GM23338 (cell line): ENCODE measurements around the gene DRC3. TPM values are rescaled to one million over a fixed set of nuclear protein-coding genes. Genes with fewer than 3 reads are reported as not detected.

Experiments used
- ATAC-seq: fragments of 200-7000 bp; cut with Tn5 transposase; 3 replicates; pipeline ENCODE4 v1.9.1; 2020
- DNase-seq: peaks from one replicate; pipeline ENCODE4 v3.0.0-alpha.2; 2015; ENCODE audit warnings: low spot score
- H2AFZ ChIP-seq: fragments of 200-600 bp; sonication (generic); 2 replicates; pipeline ENCODE4 v1.8.0; 2016; ENCODE audit warnings: antibody characterized with exemption, mild to moderate bottlenecking, moderate library complexity
- H3F3A ChIP-seq: fragments of 200-600 bp; sonication (generic); replicated peaks from 2 replicates; pipeline ENCODE4 v1.8.0; 2017; ENCODE audit warnings: antibody characterized with exemption, mixed run types, low read depth
- H3K27ac ChIP-seq: fragments of 200-600 bp; sonication (generic); 2 replicates; pipeline ENCODE4 v1.6.1; 2016; ENCODE audit warnings: low read depth
- H3K27me3 ChIP-seq: fragments of 200-600 bp; sonication (generic); 2 replicates; pipeline ENCODE4 v1.8.0; 2016; ENCODE audit warnings: mild to moderate bottlenecking, mixed run types, moderate library complexity; ENCODE audit not compliant: insufficient read depth
- H3K36me3 ChIP-seq: fragments of 200-600 bp; sonication (generic); 2 replicates; pipeline ENCODE4 v1.8.0; 2016; ENCODE audit warnings: mild to moderate bottlenecking; ENCODE audit not compliant: insufficient read depth
- H3K4me1 ChIP-seq: fragments of 200-600 bp; sonication (generic); 2 replicates; pipeline ENCODE4 v1.8.0; 2016; ENCODE audit warnings: mild to moderate bottlenecking, moderate library complexity; ENCODE audit not compliant: insufficient read depth
- H3K4me2 ChIP-seq: fragments of 200-600 bp; sonication (generic); 2 replicates; pipeline ENCODE4 v1.7.1; 2017; ENCODE audit warnings: mixed run types
- H3K4me3 ChIP-seq: fragments of 200-600 bp; sonication (generic); 2 replicates; pipeline ENCODE4 v1.6.1; 2016; ENCODE audit warnings: mixed run types
- H3K79me2 ChIP-seq: fragments of 200-600 bp; sonication (generic); replicated peaks from 2 replicates; pipeline ENCODE4 v1.8.0; 2017; ENCODE audit warnings: mild to moderate bottlenecking; ENCODE audit not compliant: insufficient read depth
- H3K9me2 ChIP-seq: fragments of 200-600 bp; sonication (generic); 2 replicates; pipeline ENCODE4 v1.8.0; 2017; ENCODE audit not compliant: insufficient read depth
- H4K20me1 ChIP-seq: fragments of 200-600 bp; sonication (generic); replicated peaks from 2 replicates; pipeline ENCODE4 v1.8.0; 2017; ENCODE audit warnings: mild to moderate bottlenecking; ENCODE audit not compliant: insufficient read depth
- H3K27ac Mint-ChIP-seq: 2 replicates; pipeline ENCODE4 v1.8.0; 2020; ENCODE audit warnings: inconsistent platforms, mild to moderate bottlenecking, moderate library complexity, mixed read lengths
- H3K27me3 Mint-ChIP-seq: 3 replicates; pipeline ENCODE4 v1.8.0; 2022; ENCODE audit warnings: low read depth, mild to moderate bottlenecking, moderate library complexity, mixed read lengths, inconsistent platforms; ENCODE audit not compliant: insufficient read depth, poor library complexity
- H3K36me3 Mint-ChIP-seq: 3 replicates; pipeline ENCODE4 v1.8.0; 2021; ENCODE audit warnings: low read depth, mild to moderate bottlenecking, inconsistent platforms, moderate library complexity, mixed read lengths
- H3K4me1 Mint-ChIP-seq: 3 replicates; pipeline ENCODE4 v1.8.0; 2020; ENCODE audit warnings: mild to moderate bottlenecking, inconsistent platforms, mixed read lengths
- H3K4me3 Mint-ChIP-seq: 3 replicates; pipeline ENCODE4 v1.8.0; 2021; ENCODE audit warnings: moderate library complexity, mild to moderate bottlenecking, inconsistent platforms, mixed read lengths
- H3K9me3 Mint-ChIP-seq: 3 replicates; pipeline ENCODE4 v1.8.0; 2020; ENCODE audit warnings: moderate library complexity, mild to moderate bottlenecking, inconsistent platforms, mixed read lengths
- CREB1 ChIP-seq: fragments of 250-450 bp; sonication (Bioruptor Pico); IDR thresholded peaks from 2 replicates; pipeline ENCODE4 v1.5.0; 2020; ENCODE audit warnings: low read depth, mild to moderate bottlenecking, moderate library complexity
- EZH2 ChIP-seq: fragments of 200-600 bp; sonication (generic); IDR thresholded peaks from one replicate; pipeline ENCODE4 v1.8.0; 2017; ENCODE audit warnings: antibody characterized with exemption, mild to moderate bottlenecking, low read depth; ENCODE audit not compliant: unreplicated experiment
- EZH2phosphoT487 ChIP-seq: fragments of 200-600 bp; sonication (generic); IDR thresholded peaks from one replicate; pipeline ENCODE4 v1.8.1; 2018; ENCODE audit warnings: antibody characterized with exemption; ENCODE audit not compliant: unreplicated experiment
- JUNB ChIP-seq: IDR thresholded peaks from one replicate; pipeline ENCODE4 v1.6.1; 2016; ENCODE audit warnings: antibody characterized with exemption; ENCODE audit not compliant: unreplicated experiment
- NANOG ChIP-seq: IDR thresholded peaks from 2 replicates; pipeline ENCODE4 v1.6.1; 2016; ENCODE audit warnings: antibody characterized with exemption, borderline replicate concordance
- POLR2AphosphoS5 ChIP-seq: IDR thresholded peaks from 2 replicates; pipeline ENCODE4 v1.6.1; 2016; ENCODE audit warnings: antibody characterized with exemption, low read depth
- ZNF114 ChIP-seq: fragments of 250-450 bp; sonication (Bioruptor Pico); IDR thresholded peaks from 2 replicates; pipeline ENCODE4 v1.5.0; 2020; ENCODE audit warnings: mild to moderate bottlenecking, moderate library complexity
- ZNF331 ChIP-seq: fragments of 250-450 bp; sonication (Bioruptor Pico); IDR thresholded peaks from 2 replicates; pipeline ENCODE4 v1.5.0; 2020; ENCODE audit warnings: low read depth, mild to moderate bottlenecking, moderate library complexity
- polyA plus RNA-seq: library from polyadenylated mRNA; unstranded; fragments of >200 nt; fragmentation: Nextera tagmentation; extraction: Ambion mirVana; gene quantifications from 2 replicates; pipeline ENCODE4 v1.2.1, GENCODE V29; 2016
- total RNA-seq: library from RNA; depleted of rRNA; stranded (reverse); fragments of >200 nt; shearing (Covaris generic); gene quantifications from 2 replicates; pipeline ENCODE4 v1.2.3, GENCODE V29; 2014
- TF ChIP-seq, protein P1 (sequence below): IDR thresholded peaks from one replicate; pipeline ENCODE4 v1.6.1; 2018; ENCODE audit warnings: antibody characterized with exemption; ENCODE audit not compliant: unreplicated experiment
- TF ChIP-seq, protein P2 (sequence below): fragments of 250-450 bp; sonication (Bioruptor Pico); IDR thresholded peaks from 2 replicates; pipeline ENCODE4 v1.5.0; 2020; ENCODE audit warnings: mild to moderate bottlenecking, moderate library complexity
- TF ChIP-seq, protein P3 (sequence below): IDR thresholded peaks from 2 replicates; pipeline ENCODE4 v1.6.1; 2016; ENCODE audit warnings: antibody characterized with exemption

DRC3 gene
- total and polyA plus RNA-seq, 2 experiments from 2014 or later, result 1.1 TPM; not detected in 1

DNA sequence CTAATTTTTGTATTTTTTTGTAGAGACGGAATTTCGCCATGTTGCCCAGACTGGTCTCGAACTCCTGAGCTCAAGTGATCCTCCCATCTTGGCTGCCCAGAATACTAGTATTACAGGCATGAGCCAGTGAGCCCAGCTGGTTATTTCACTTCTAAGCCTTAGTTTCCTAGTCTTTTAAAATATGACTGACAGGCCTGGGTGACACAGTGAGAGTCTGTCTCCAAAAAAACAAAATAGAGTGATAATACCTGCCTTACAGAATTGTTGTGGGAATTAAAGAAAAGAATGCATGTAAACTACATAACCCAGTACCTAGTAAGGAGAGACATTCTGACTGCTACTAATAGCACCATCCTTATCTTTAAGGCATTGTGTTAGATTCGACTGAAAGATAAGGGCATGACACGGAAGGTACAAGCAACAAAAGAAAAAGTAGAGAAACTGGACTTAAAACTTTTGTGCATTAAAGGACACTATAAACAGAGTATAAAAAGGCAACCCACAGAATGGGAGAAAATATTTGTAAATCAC is 12.1 kb upstream of the DRC3 start:
- Histone ChIP-seq H3K27me3 (no peaks in the 10 kb centered on the region), H3K79me2 (no peaks in the 10 kb centered on the region), H3K4me2 (no peak overlapping the region), H3K4me3 (no peak overlapping the region), H3K27ac (no peak overlapping the region), H3K4me1 (peaks cover 20% of the 10 kb centered on the region), H2AFZ (no peak overlapping the region), H3F3A (no peaks in the 10 kb centered on the region), H4K20me1 (no peaks in the 10 kb centered on the region), H3K9me2 (no peaks in the 10 kb centered on the region), H3K36me3 (no peaks in the 10 kb centered on the region)
- H3K4me3 Mint-ChIP-seq, result no peak overlapping the region
- peaks cover 2% of the 10 kb centered on the region for H3K27me3 Mint-ChIP-seq
- H3K36me3 Mint-ChIP-seq, result no peaks in the 10 kb centered on the region; the same call in 2 of the 3 replicates
- H3K27ac Mint-ChIP-seq, result no peak overlapping the region
- no peak for TF ChIP-seq ZNF331 (CRISPR knock-in tag)
- no peak for TF ChIP-seq EZH2
- TF ChIP-seq, protein P1, sequence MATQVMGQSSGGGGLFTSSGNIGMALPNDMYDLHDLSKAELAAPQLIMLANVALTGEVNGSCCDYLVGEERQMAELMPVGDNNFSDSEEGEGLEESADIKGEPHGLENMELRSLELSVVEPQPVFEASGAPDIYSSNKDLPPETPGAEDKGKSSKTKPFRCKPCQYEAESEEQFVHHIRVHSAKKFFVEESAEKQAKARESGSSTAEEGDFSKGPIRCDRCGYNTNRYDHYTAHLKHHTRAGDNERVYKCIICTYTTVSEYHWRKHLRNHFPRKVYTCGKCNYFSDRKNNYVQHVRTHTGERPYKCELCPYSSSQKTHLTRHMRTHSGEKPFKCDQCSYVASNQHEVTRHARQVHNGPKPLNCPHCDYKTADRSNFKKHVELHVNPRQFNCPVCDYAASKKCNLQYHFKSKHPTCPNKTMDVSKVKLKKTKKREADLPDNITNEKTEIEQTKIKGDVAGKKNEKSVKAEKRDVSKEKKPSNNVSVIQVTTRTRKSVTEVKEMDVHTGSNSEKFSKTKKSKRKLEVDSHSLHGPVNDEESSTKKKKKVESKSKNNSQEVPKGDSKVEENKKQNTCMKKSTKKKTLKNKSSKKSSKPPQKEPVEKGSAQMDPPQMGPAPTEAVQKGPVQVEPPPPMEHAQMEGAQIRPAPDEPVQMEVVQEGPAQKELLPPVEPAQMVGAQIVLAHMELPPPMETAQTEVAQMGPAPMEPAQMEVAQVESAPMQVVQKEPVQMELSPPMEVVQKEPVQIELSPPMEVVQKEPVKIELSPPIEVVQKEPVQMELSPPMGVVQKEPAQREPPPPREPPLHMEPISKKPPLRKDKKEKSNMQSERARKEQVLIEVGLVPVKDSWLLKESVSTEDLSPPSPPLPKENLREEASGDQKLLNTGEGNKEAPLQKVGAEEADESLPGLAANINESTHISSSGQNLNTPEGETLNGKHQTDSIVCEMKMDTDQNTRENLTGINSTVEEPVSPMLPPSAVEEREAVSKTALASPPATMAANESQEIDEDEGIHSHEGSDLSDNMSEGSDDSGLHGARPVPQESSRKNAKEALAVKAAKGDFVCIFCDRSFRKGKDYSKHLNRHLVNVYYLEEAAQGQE, result no peak
- no peak for TF ChIP-seq JUNB
- TF ChIP-seq, protein P2, sequence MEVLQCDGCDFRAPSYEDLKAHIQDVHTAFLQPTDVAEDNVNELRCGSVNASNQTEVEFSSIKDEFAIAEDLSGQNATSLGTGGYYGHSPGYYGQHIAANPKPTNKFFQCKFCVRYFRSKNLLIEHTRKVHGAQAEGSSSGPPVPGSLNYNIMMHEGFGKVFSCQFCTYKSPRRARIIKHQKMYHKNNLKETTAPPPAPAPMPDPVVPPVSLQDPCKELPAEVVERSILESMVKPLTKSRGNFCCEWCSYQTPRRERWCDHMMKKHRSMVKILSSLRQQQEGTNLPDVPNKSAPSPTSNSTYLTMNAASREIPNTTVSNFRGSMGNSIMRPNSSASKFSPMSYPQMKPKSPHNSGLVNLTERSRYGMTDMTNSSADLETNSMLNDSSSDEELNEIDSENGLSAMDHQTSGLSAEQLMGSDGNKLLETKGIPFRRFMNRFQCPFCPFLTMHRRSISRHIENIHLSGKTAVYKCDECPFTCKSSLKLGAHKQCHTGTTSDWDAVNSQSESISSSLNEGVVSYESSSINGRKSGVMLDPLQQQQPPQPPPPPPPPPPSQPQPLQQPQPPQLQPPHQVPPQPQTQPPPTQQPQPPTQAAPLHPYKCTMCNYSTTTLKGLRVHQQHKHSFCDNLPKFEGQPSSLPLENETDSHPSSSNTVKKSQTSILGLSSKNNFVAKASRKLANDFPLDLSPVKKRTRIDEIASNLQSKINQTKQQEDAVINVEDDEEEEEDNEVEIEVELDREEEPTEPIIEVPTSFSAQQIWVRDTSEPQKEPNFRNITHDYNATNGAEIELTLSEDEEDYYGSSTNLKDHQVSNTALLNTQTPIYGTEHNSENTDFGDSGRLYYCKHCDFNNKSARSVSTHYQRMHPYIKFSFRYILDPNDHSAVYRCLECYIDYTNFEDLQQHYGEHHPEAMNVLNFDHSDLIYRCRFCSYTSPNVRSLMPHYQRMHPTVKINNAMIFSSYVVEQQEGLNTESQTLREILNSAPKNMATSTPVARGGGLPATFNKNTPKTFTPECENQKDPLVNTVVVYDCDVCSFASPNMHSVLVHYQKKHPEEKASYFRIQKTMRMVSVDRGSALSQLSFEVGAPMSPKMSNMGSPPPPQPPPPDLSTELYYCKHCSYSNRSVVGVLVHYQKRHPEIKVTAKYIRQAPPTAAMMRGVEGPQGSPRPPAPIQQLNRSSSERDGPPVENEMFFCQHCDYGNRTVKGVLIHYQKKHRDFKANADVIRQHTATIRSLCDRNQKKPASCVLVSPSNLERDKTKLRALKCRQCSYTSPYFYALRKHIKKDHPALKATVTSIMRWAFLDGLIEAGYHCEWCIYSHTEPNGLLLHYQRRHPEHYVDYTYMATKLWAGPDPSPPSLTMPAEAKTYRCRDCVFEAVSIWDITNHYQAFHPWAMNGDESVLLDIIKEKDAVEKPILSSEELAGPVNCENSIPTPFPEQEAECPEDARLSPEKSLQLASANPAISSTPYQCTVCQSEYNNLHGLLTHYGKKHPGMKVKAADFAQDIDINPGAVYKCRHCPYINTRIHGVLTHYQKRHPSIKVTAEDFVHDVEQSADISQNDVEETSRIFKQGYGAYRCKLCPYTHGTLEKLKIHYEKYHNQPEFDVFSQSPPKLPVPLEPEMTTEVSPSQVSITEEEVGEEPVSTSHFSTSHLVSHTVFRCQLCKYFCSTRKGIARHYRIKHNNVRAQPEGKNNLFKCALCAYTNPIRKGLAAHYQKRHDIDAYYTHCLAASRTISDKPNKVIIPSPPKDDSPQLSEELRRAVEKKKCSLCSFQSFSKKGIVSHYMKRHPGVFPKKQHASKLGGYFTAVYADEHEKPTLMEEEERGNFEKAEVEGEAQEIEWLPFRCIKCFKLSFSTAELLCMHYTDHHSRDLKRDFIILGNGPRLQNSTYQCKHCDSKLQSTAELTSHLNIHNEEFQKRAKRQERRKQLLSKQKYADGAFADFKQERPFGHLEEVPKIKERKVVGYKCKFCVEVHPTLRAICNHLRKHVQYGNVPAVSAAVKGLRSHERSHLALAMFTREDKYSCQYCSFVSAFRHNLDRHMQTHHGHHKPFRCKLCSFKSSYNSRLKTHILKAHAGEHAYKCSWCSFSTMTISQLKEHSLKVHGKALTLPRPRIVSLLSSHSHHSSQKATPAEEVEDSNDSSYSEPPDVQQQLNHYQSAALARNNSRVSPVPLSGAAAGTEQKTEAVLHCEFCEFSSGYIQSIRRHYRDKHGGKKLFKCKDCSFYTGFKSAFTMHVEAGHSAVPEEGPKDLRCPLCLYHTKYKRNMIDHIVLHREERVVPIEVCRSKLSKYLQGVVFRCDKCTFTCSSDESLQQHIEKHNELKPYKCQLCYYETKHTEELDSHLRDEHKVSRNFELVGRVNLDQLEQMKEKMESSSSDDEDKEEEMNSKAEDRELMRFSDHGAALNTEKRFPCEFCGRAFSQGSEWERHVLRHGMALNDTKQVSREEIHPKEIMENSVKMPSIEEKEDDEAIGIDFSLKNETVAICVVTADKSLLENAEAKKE (CRISPR knock-in tag), result no peak
- TF ChIP-seq EZH2phosphoT487, result no peak
- no peak for TF ChIP-seq NANOG
- no peak for TF ChIP-seq ZNF114 (CRISPR knock-in tag)
- TF ChIP-seq CREB1 (CRISPR knock-in tag), result no peak
- no peak for TF ChIP-seq POLR2AphosphoS5
- TF ChIP-seq, protein P3, sequence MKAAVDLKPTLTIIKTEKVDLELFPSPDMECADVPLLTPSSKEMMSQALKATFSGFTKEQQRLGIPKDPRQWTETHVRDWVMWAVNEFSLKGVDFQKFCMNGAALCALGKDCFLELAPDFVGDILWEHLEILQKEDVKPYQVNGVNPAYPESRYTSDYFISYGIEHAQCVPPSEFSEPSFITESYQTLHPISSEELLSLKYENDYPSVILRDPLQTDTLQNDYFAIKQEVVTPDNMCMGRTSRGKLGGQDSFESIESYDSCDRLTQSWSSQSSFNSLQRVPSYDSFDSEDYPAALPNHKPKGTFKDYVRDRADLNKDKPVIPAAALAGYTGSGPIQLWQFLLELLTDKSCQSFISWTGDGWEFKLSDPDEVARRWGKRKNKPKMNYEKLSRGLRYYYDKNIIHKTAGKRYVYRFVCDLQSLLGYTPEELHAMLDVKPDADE, result no peak
- no peak for DNase-seq
- no peaks in the 10 kb centered on the region for H3K9me3 Mint-ChIP-seq
- no peak for ATAC-seq
- H3K4me1 Mint-ChIP-seq, result peaks cover 22% of the 10 kb centered on the region
